GM23248 (cell line): Measurements from ENCODE around the gene CORO2B.

Source experiments
- EZH2 ChIP-seq: fragments of 200-600 bp; sonication (generic); IDR thresholded peaks from 2 replicates; pipeline ENCODE4 v1.6.1; 2018; ENCODE audit warnings: antibody characterized with exemption, mild to moderate bottlenecking; ENCODE audit not compliant: insufficient read depth, poor library complexity, severe bottlenecking
- EZH2phosphoT487 ChIP-seq: fragments of 200-600 bp; sonication (generic); IDR thresholded peaks from 2 replicates; pipeline ENCODE4 v1.6.1; 2018; ENCODE audit warnings: antibody characterized with exemption, moderate library complexity, mild to moderate bottlenecking, low read depth; ENCODE audit not compliant: insufficient read depth

DNA sequence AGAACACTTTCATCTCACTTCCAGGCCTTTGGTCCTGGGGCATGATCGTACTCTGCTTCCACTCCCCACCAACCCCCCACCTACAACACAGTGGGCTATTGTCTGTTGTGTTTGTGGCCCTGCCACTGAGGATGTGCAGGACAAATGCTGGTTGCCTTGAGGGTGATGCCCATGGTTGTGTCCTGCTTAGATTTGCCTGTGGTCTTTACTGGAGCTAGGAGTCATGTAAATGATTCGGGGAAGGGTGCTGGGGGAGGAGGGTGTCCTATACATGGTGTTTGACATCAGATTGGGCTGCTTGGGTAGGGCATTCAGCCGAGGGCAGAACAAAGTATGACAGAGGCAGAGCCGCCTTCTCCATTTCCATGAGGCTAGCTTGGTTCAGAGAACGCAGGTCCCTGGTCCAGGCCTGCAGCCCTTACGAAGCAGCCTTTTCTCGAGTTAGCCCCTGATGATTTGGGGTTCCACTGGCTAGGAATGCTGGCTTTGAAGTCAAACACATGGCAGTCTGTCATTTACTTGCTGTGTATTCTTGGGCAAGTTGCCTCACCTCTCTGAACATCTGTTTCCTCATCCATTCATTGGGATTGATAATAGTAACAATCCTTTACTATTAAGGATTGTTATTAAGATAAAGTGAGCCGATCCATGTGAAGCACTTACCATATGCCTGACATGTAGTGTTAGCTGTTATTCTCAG is 6.9 kb downstream of the CORO2B start:
- TF ChIP-seq EZH2 (no peak), EZH2phosphoT487 (no peak)
